Spleen (tissue), 11 donors: ENCODE data around the gene PNPLA6. TPM values are rescaled to one million over a fixed set of nuclear protein-coding genes. Genes with fewer than 3 reads are reported as not detected.

ENCODE experiments used
- DNase-seq: peaks from one replicate; pipeline ENCODE4 v3.0.0-alpha.2; 2020
- H3K27ac ChIP-seq, 8 donors: fragments of 200-600 bp; sonication (generic) in 7 of 8; 1 replicate in 4 of 8; 2 replicates in 4 of 8; pipeline versions ENCODE4 v1.5.0 to v1.8.0; 2016 to 2021; ENCODE audit warnings: inconsistent platforms in 4 of 8, mild to moderate bottlenecking in 4 of 8, moderate library complexity in 1 of 8
- H3K27me3 ChIP-seq, 7 donors: fragments of 200-600 bp; sonication (generic) in 6 of 7; replicated peaks in 1 of 7; 1 replicate in 4 of 7; 2 replicates in 3 of 7; pipeline versions ENCODE4 v1.5.0 to v1.8.0; 2016 to 2021; ENCODE audit warnings: inconsistent platforms in 3 of 7, mild to moderate bottlenecking in 1 of 7
- H3K36me3 ChIP-seq, 6 donors: fragments of 200-600 bp; sonication (generic) in 5 of 6; 1 replicate in 4 of 6; 2 replicates in 2 of 6; pipeline versions ENCODE4 v1.5.0 to v1.8.0; 2016 to 2021; ENCODE audit warnings: inconsistent platforms in 2 of 6
- H3K4me1 ChIP-seq, 6 donors: fragments of 200-600 bp; sonication (generic) in 5 of 6; 1 replicate in 3 of 6; 2 replicates in 3 of 6; pipeline versions ENCODE4 v1.5.0 to v1.8.0; 2016 to 2021; ENCODE audit warnings: inconsistent platforms in 3 of 6
- H3K4me3 ChIP-seq, 8 donors: fragments of 200-600 bp; sonication (generic) in 7 of 8; 1 replicate in 4 of 8; 2 replicates in 4 of 8; pipeline versions ENCODE4 v1.5.0 to v1.8.0; 2016 to 2021; ENCODE audit warnings: inconsistent platforms in 4 of 8, mild to moderate bottlenecking in 4 of 8, moderate library complexity in 2 of 8
- H3K9me3 ChIP-seq, 8 donors: fragments of 200-600 bp; sonication (generic) in 7 of 8; 1 replicate in 4 of 8; 2 replicates in 4 of 8; pipeline versions ENCODE4 v1.5.0 to v1.8.0; 2016 to 2021; ENCODE audit warnings: inconsistent platforms in 4 of 8
- CTCF ChIP-seq, 11 experiments: fragments of 200-600 bp in 7 of 11; fragments of 450-650 bp in 4 of 11; sonication (generic) in 4 of 11; IDR thresholded peaks in 8 of 11; conservative IDR thresholded peaks in 3 of 11; 1 replicate in 7 of 11; 2 replicates in 4 of 11; pipeline versions ENCODE4 v1.4.0 to v1.8.0; 2016 to 2021; ENCODE audit warnings: antibody characterized with exemption in 11 of 11, inconsistent platforms in 4 of 11, mild to moderate bottlenecking in 1 of 11
- POLR2A ChIP-seq, 3 donors: fragments of 450-650 bp; IDR thresholded peaks; one replicate each; pipeline ENCODE4 v1.5.1; 2017; ENCODE audit warnings: antibody characterized with exemption in 3 of 3, mild to moderate bottlenecking in 1 of 3
- POLR2AphosphoS5 ChIP-seq, 3 donors: sonication (generic); formaldehyde crosslinking; IDR thresholded peaks; one replicate each; pipeline ENCODE4 v1.5.1; 2017; ENCODE audit warnings: antibody characterized with exemption in 3 of 3
- WGBS, 5 donors: extraction: QIAGEN DNeasy Blood & Tissue Kit in 3 of 5; methylation state at CpG; one replicate each; pipeline versions ENCODE4 v1.1.5 to v1.1.7; 2013 to 2018; 5-methylcytosine and 5-hydroxymethylcytosine counted together
- intact Hi-C: fragments of 100-400 bp; cut with DNase I; formaldehyde crosslinking; loops from one replicate; pipeline ENCODE4 v1.15.0; 2023; ENCODE audit warnings: low total_unique reads
- polyA plus RNA-seq, 3 donors: library from polyadenylated mRNA; stranded (reverse); fragments of 200-250 nt; gene quantifications; one replicate each; pipeline ENCODE4 v1.2.1, GENCODE V29; 2013
- total RNA-seq, 7 donors: library from RNA; depleted of rRNA in 3 of 7; stranded (reverse); fragments of >200 nt in 3 of 7; fragmentation: NEBNext Ultra II Directional in 4 of 7; extraction: Animal tissue kit (Norgen Biotek cat#: 25700) in 4 of 7; gene quantifications; one replicate each; pipeline versions ENCODE4 v1.1.0 to v1.2.1, GENCODE V29; 2016 to 2021
- donor health status: healthy with polysubstance abuse.
- donor health status: DM: no; HTN: no; CAD: no; lungs with moderate emphysema.
- donor health status: DM: no; HTN: no; CAD: no.
- donor health status: Bipolar disorder and iron deficiency.
- donor health status: healthy.
- donor health status: DM: no; HTN: no; CAD: no.
- donor health status: DM: yes; HTN: yes; CAD: no.

PNPLA6 gene
- total and polyA plus RNA-seq, 10 donors = 51.0 to 225 (median 146) TPM

- Histone ChIP-seq H3K27ac (no peak overlapping the region), H3K9me3 (peaks cover 0 to 3% (median 0%) of the 10 kb centered on the region in 8 donors), H3K4me1 (no peaks in the 10 kb centered on the region), H3K27me3 (no peaks in the 10 kb centered on the region), H3K36me3 (peaks cover 0 to 53% (median 40%) of the 10 kb centered on the region in 6 donors), H3K4me3 (no peak overlapping the region)
- no peak for DNase-seq
- TF ChIP-seq CTCF (IDR thresholded peaks at IDR 0.05 in 8 of 11, conservative IDR thresholded peaks at IDR 0.05 in 3 of 11) (no peak), POLR2A (IDR thresholded peaks at IDR 0.05) (no peak), POLR2AphosphoS5 (IDR thresholded peaks at IDR 0.05) (no peak)
- 56 to 80% (median 69%) methylated on average over 15 to 16 of the region's 16 CpGs for WGBS, 5 donors
- intact Hi-C loops = no loop called here
Observed at GRCh38 chr19:7562646-7563393, 27.3 kb downstream of the PNPLA6 start.

DNA sequence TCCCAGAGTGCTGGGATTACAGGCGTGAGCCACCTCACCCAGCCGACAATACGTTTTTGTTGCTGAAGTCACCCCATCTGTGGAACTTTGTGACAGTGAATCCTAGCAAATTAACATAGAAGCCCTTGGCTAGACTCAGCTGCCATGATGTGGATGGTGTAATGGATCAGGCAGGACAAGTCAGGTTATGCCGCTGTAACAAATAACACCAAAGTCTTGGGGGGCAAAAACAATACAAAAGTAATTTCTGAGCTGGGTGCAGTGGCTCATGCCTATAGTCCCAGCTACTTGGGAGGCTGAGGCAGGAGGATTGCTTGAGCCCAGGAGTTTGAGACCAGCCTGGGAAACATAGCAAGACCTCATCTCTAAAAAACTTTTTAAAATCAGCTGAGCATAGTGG lies 29.3 kb downstream of the PNPLA6 start:
- no peak for DNase-seq
- intact Hi-C loops = loop anchor here (5.0 kb wide), 2 partner anchors 117 to 237 kb away; partner anchors contain the start of gene TRAPPC5
- no peak for TF ChIP-seq CTCF (IDR thresholded peaks at IDR 0.05 in 8 of 11, conservative IDR thresholded peaks at IDR 0.05 in 3 of 11)
- TF ChIP-seq POLR2A (IDR thresholded peaks at IDR 0.05) = no peak
- TF ChIP-seq POLR2AphosphoS5 (IDR thresholded peaks at IDR 0.05) = no peak
- H3K36me3 ChIP-seq = peaks cover 0 to 32% (median 20%) of the 10 kb centered on the region in 6 donors
- no peak overlapping the region for H3K27ac ChIP-seq
- peaks cover 0 to 6% (median 5%) of the 10 kb centered on the region in 6 donors for H3K4me1 ChIP-seq
- H3K4me3 ChIP-seq = no peak overlapping the region
- H3K27me3 ChIP-seq = no peaks in the 10 kb centered on the region
- WGBS, 5 donors = 92 to 97% (median 96%) methylated on average over 4 of the region's 4 CpGs
- peaks cover 0 to 3% (median 0%) of the 10 kb centered on the region in 8 donors for H3K9me3 ChIP-seq

DNA sequence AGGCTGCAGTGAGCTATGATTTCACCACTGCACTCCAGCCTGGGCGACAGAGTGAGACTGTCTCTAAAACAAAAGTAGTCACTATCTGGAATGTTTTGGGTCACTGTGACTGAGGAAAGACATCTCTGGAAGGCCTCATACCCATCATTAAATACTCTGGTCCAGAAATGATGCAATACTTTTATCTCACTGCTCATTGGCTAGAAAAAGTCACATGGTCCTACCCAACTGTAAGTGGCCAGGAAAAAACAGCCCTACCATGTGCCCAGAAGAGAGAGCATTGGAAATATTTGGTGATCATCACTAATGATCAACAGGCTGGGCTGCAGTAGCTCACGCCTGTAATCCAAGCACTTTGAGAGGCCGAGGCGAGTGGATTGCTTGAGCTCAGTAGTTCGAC lies 29.8 kb downstream of the PNPLA6 start:
- no peak overlapping the region for H3K4me3 ChIP-seq
- intact Hi-C loops = loop anchor here (5.0 kb wide), 2 partner anchors 117 to 237 kb away; partner anchors contain the start of gene TRAPPC5
- DNase-seq = no peak
- peaks cover 0 to 6% (median 5%) of the 10 kb centered on the region in 6 donors for H3K4me1 ChIP-seq
- H3K27ac ChIP-seq = no peak overlapping the region
- WGBS, 5 donors = 75 to 98% (median 94%) methylated on average over 5 of the region's 5 CpGs
- TF ChIP-seq POLR2A (IDR thresholded peaks at IDR 0.05) = no peak
- H3K36me3 ChIP-seq = peaks cover 0 to 28% (median 15%) of the 10 kb centered on the region in 6 donors
- no peaks in the 10 kb centered on the region for H3K27me3 ChIP-seq
- H3K9me3 ChIP-seq = no peaks in the 10 kb centered on the region

- Histone ChIP-seq H3K4me3 (no peak overlapping the region), H3K27ac (no peak overlapping the region), H3K36me3 (no peaks in the 10 kb centered on the region), H3K9me3 (no peaks in the 10 kb centered on the region), H3K4me1 (peaks cover 0 to 6% (median 5%) of the 10 kb centered on the region in 6 donors), H3K27me3 (no peaks in the 10 kb centered on the region)
- WGBS, 5 donors = 81 to 90% (median 90%) methylated on average over 5 of the region's 5 CpGs
- no peak for DNase-seq
- TF ChIP-seq POLR2A (IDR thresholded peaks at IDR 0.05) (no peak), CTCF (IDR thresholded peaks at IDR 0.05 in 8 of 11, conservative IDR thresholded peaks at IDR 0.05 in 3 of 11) (no peak), POLR2AphosphoS5 (IDR thresholded peaks at IDR 0.05) (no peak)
- intact Hi-C loops = no loop called here
Observed at GRCh38 chr19:7570761-7571160, 35.2 kb downstream of the PNPLA6 start.
